ENCODE results near the gene CNGA1.
A peak's percentile ranks its signal among the peaks of the same experiment; 100 is the strongest.

Gene CNGA1

DNA sequence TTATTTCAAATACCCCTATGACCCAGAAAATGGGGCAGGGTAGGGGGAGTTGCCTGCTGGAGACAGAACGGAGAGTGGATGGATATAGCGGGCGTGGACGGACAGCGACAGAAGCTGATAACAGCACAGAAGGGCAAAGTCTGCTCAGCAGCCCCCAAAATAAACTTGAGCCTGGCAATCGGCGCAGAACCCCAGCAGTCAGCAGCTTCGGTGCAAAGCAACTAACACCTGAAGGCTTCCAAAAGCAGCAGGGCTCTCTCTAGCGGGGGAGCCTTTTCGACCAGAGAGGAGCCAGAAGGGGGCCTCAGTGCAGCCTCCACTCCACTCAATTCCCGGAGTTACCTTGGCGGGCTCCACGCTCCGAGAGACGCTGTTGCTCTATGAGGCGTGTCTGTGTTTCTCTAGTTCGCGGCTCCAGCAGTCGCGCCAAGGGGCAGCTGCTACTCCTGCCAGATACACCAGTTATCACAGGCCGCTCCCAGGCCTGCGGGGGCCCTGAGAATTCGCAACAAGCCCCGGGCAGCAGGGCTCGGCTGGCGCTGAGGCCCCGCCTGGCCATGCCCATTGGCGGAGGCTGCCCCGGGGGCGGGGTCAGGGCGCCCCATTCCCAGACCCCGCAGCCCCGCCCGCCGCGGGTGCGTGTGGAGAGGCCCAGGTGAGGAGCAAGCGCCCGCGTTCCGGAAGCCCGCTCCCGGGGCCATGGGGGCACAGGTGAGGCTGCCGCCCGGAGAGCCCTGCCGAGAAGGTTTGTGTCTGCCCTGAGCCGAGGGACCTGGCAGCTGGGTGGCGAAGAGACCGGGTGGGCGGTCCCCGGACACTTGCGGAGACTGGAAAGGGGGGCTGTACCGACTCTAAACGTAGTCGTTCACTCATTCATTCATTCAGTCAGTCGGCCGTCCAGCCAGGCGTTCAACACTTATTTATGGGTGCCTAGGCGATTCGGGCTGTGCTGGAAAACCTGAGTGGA, at the start of gene CNGA1, which contains the start of gene NIPAL1:
CNGA1 (minus strand) TSS at position 541 of the 967 bp plus-strand sequence. CDS start 63,992 bp downstream, outside the sequence.
NIPAL1 (plus strand) TSS at position 632 of the 967 bp plus-strand sequence; CDS start at position 700, 68 bp downstream.
- DNase-seq, result peak; percentile 75

DNA sequence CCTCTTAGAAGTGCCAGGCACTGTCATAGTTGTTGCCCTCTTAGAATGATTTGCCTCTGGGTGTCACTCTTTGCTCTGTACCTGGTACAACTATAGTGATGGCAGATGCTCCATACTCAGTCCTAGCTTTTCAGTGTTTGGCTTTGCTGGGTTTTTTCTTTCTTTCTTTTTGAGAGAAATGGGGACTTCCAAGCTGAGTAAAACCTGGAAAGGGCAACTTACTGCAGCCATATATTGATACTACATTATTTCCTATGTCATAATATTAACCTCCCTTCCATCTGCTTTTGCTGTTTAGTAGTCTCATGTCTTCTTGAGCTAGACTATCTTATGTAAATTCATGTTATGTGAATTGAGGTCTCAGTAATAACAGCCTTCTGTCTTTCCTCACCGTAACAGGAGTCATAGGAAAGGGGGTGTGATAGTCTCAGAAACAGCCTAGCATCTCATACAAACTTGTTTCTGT, 49.1 kb upstream of the CNGA1 start:
- no peak for DNase-seq

DNA sequence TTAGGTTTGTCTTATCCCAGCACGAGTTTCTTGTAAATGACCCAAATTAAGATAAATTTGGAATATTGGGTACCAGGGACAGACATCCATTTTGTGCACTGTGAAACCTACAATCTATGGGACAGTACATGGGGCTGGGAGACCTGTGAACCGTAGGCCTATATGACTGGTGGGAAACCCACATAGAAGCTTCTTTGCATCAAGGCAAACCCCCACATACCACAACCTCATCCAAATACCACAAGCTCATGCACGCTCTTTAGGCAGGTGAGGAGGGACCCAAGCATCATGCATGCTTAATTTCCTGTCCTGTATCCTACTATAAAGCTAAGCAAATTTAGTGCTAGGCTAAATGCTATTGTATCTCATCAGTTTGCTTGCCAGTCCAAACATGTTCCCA, 47.9 kb upstream of the CNGA1 start:
- no peak for DNase-seq

DNA sequence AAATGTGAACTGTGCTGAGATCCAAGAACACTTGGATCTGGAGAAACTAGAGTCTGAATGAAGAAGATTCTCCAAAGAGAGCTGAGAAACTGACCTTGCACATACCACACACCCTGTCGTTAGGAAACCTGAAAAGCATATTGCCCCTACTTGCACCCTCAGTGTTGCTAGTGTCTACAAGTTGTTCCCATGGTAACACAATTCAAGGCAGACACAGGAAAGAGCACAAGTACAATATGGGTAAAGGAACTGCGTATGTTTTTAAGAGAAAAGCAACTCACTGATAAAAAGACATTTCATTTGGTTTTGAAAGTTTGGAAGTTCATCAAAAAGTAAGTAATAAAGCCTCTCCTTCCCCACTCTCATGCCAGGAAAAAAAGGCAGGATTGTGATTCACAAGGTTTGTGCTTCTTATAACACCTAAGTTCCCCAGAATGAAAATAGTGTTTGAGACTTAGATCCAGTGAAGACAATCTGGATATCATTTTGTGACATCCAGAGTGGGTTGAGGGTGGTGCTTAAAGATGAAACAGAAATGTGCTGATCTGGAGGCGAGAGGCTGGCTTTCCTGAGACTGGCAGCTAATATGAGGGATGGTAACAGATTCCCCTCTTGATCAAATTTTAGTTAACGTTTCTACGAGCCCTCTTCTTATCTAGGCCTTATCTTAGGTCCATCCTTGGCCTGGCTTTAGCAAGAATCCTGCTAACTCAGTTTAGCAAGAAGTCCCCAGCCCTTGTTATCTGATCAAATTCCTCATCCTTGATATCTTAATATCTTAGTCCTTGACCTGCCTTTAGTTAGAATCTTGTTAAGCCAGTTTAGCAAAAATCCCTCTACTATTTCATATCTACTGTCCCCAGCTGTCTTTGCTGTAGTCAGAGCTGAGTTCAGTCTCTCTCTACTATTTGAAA, 42.4 kb upstream of the CNGA1 start:
- DNase-seq, result no peak

DNA sequence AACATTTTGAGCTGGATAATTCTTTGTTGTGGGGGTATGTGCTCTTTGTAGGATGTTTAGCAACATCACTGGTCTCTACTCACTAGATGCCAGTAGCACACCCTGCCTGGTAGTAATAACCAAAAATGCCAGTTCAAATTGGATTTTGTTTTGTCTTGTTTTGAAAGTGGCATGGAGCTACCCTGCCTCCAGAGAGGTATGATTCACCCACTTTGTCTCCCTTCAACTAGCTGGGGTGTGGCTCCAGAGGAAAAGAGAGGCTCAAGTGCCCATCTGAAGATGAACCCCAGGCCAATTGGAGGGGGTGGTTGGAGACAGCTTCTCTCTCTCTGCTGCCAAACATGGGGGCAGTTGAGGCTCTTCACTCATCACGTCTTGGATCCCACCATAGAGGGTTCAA, 34.6 kb upstream of the CNGA1 start:
- DNase-seq, result no peak

DNA sequence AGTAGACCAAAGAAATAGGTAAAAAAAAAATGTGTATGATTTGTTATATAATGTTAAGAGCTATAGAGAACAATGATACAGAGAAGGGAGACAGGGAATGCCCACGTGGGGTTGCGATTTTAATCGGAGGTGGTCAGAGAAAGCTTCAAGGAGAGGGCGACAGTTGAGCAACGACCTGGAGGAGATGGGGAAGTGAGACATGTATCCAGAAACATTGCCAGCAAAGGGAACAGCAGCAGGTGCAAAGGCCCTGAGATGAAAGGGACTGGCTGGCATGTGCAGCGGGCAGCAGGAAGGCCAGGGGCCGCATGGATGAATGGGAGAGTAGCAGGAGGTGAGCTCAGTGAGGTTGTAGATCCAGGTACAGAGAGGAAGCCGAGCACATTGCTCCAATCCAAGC, 33.0 kb upstream of the CNGA1 start:
- DNase-seq, result no peak

DNA sequence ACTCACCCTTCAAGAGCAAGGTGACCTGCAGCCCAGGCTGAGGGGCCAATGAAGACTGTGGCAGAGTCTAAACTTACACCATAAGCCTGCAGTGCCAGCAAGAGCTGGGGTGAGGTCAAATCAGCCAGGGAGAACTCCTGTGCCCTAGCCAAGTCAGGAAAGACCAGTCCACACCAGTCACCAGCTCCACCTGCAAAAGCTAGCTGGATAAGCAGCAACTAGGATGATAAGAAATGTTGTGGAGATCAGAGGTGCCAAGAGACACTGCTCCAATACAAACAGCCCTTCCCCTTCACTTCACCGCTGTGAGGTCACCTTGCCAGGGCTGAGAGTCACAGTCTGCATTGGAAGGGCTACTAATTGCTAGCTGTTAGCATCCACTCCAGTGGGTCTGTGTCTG, 31.4 kb upstream of the CNGA1 start:
- no peak for DNase-seq

DNA sequence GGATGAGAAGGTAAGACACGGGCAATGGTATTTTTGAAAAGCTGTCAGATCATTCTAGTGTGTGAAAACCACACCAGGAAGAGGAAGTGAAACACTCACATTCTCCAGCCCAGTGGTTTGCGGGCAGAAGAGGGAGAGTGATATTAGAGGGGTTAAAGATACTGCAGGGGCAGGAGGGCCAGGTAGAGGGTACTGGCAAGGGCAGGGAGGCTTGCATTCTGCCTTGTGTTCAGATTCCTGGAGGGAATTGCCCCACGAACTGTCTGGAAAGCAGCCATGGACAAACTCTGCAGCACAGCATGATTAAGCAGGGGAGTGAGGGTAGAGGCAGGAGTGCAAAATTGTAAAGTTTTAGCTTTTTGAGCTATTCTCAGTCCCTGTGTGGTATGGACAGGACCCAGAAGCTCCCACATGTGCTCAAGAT, 31.0 kb upstream of the CNGA1 start:
- DNase-seq, result peak; percentile 56

DNA sequence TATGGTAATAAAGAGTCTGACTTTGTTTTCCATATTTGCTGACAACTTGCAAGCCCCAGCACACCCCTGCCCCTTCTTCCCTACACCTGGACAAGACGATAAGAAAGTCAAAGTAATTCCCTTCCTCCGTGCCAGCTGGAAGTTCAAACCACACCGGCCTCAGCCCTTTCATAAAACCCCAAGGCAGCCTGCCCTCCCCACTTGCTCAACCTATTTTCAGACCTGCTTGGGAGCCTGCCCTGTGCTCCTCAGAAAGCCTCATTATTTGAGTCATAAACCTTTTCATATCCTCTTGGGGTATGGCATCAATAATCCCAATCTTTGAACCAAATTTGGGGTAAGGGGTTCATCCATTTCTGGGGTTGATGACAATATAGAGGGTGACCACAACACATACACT, 29.6 kb upstream of the CNGA1 start:
- no peak for DNase-seq

DNA sequence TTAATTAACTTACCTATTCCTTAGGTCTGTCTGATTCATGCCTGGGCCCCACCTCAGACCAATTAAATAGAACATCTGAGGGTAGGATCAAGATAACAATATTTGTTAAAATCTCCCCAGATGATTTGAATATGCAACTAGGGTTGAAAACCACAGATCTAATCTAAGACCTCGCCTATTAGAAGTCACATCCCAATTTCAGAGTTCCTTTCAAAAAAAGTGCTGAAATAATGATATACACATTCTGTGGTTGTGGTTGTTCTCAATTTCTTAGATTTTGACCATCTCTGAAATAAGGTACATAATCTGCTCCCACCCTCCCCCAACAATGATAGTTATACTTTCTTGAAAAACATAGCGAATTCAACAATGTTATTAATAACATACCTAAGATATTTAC, 27.8 kb upstream of the CNGA1 start:
- no peak for DNase-seq

DNA sequence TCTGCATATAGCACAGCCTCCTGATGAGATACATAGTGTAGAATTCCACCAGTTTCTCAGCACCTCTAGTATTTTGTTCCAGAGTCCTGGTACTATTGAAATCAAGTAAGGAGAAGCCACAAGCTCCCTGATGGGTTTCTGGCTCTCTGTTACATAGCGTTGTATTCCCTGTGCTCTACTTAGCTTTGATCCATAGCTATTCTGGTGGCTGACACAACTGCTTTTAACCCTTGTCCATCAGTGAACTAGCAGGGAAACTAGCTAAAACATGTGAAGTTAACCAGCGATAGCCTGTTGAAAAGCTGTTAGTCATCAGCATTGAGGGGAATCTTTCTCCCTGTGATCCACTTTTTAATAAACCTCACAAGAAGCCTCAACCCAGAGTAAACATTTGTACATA, 27.0 kb upstream of the CNGA1 start:
- DNase-seq, result no peak

DNA sequence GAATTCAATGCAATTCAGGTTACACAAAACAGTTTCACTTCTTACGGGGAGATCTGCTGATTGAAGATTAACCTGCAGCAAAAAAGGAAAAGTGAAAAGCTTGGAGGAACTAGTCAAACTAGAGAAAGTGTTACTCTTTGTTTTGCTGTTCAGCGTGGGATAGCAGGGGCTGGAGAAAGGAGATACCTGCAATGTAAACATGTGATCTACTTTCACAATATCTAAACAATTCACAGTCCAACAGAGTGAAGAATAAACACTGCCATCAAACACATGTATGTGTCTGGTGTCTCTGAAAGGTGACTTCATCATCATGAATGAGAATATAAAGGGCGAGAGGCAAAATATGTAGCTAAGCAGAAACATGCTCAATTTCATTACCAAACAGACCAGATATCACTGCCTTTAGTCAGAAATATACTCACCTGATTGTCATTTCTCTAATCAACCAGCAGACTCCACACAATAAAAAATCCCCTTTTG, 26.5 kb upstream of the CNGA1 start:
- no peak for DNase-seq

DNA sequence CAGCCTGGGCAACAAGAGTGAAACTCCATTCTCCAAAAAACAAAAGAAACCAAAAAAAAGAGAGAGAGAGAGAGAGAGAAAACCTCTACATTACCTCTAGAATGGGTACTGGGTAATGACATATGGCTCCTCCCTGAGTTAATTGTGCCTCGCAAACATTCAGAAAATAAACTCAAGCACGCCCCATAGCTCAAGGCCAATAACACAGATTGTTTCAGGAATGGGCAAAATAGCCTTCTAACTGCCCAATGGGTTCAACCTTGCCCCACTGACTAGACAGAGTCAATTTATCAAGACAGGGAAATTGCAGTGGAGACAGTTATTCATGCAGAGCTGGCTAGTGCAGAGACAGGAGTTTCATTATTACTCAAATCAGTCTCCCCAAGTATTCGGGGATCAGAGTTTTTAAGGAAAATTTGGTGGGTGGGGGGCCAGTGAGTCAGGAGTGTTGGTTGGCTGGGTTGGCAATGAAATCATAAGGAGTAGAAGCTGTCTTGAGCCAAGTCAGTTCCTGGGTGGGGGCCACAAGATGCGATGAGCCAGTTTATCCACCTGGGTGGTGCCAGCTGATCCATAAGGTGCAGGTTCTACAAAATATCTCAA, 25.2 kb upstream of the CNGA1 start:
- DNase-seq, result peak; percentile 29

DNA sequence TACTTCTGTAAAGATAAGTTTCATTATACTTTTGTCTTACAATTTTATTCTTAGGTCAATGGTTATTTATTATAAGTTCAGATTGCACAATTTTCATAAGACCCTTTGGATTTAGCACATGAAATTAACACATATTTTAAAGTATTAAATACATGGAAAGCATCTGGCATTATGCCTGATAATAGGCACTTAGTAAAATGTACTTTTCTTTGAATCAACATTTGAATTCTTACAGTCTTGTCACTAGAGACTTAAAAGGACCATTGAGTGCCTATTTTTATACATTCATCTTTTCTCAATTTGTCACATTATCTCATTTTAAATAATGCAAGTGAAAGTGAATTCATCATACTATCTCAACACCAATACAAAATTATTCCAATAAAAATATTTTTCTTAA, 23.1 kb upstream of the CNGA1 start:
- no peak for DNase-seq

DNA sequence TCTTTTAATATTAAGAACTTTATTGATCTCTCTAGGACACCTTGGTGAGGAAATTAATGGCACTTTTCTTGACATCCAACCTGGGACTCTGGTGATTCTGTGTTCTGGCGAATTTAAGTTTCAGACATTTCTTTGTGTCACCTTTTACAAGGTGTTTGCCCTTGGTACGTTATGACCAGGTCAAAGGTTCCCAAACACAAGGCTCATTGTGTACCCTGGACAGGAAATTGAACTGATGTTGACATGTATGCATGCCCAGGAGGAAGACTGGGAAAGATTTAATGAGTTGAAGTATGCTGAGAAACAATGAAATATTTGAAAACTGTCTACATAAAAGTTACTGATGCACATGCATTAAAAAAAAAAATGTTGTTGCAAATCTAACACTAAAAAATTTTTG, 22.2 kb upstream of the CNGA1 start:
- DNase-seq, result no peak

DNA sequence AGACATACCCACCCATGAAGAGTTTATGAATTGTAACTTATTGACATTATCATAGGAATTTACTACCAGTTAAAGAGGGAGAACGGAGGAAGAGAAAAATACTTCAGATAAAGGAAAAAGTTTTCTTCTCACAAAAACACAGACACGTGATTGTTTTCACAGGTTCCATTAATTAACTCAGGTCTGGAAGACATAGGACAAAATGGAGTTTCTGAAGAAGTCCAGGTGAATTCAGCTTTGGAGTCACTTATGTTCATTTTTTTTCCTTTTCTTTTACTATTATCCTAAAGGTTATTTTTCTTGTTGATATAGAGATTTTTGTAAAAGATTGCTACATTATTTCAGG, 20.6 kb upstream of the CNGA1 start:
- no peak for DNase-seq

DNA sequence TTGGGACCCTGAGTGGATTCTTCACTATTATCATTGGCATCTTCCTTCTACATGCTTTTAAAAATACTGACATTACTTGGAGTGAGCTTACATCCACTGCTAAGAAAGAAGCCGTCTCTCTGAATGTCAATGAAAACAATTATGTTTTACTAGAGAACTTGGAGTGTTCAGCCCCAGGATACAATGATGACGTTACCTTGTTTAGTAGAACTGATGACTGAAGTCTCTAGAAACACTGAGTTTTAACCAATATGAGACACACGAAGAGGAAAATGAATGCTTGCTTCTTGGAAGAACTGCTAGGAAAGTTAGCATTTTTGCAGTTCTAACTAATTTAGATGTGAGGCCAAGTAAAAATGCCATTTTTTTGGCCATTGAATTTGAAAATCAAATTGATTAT, 19.5 kb upstream of the CNGA1 start:
- no peak for DNase-seq

DNA sequence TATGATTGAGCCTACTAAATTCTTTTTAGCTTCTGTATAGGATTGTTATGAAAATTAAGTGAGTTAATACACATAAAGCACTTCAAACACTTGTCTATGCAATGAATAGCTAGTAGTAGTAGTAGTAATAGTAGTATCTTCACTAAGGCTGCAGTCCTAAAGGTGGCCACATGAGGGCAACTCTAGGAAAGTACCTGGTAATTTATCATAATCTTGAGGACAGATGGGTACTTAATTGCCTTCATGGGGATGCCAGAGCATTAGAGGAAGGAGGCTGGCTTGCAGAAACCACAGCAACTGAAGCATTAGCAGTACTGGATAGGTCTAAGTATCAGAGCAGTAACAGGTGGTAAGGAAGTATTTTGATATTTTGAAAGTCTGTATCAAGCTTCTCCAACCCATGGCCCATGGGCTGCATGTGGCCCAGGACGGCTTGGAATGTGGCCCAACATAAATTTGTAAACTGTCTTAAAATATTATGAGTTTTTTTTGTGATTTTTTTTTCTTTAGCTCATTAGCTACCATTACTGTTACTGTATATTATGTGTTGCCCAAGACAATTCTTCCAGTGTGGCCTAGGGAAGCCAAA, 17.4 kb upstream of the CNGA1 start:
- peak; percentile 64 for DNase-seq

DNA sequence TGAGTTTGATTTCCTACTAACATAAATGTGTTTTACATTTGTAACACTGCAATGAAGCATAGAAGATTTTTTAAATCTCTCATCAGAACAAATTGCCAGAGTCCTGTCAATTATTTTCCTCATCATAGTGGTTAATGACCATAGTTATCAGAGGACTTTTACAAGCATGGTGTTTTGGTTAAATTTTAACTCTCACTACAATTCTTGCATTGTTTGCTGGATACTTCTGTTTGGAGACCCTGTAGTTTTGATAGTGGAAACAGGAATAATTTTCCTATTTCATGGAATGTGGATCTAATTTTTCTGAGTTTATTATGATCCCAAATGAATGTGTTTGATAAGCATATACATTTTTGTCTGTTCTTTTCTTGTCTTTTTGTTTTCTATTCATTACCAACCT, 16.9 kb upstream of the CNGA1 start:
- DNase-seq, result no peak

DNA sequence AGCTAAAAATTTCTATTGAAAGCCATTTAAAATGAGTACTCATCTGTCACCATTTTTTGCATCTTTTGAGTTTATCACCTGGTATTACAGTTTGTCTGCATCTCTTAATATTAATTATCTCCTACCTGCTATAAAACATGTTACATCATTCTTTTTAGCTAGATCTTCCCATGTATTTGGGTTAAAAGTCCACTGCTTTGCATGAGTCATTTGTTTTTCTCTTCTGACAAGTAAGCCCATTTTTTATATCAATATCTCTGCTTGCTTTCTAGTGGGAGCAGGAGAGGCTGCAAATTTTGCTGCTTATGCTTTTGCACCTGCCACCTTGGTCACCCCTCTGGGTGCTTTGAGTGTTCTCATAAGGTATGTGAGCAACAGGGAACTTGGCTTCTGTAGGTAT, 16.2 kb upstream of the CNGA1 start:
- DNase-seq, result no peak

DNA sequence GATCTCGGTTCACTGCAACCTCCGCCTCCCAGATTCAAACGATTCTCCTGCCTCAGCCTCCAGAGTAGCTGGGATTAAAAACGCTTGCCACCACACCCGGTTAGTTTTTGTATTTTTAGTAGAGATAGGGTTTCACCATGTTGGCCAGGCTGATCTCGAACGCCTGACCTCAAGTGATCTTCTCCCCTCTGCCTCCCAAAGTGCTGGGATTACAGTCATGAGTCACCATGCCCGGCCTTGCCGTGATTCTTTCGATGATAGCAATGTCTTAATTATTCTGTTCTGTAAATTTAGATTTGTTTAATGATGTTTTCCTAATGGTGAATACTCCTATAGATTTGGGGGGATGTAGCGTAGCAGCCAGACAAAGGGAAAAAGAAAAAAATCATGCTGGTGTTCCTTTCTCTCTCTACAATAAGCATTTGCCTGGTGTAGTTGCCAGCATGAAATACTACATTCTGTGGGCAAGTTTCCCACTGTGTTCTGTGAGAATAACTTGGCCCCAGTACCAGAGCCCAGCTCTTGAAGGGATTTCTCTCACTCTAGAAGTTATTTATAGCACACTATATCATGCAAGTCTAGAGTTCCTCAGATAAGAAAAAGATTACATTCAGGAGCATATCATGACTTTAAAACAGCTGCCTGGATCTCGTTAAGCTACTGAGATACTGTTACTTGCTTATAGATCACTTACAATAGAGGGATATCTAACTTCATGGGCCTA, 15.5 kb upstream of the CNGA1 start:
- DNase-seq, result no peak

DNA sequence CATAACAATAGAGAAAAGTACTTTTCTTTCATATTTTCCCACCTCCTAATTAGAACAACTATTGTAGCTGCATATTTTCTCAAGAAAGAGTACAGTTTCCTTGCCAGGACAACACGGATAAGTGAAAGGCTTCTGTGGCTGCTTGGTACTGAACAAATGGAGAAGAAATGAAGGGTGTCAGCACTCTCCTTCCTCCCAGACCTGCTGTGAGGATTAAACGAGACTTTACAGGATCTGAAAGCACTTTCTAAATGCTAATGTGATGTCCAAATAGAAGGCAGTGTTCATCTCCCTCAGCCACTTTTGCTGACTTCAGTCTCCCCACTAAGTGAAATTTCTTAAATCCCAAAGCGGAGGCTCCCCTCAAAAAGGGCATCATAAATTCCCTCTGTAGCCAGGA, 14.0 kb upstream of the CNGA1 start:
- no peak for DNase-seq

Measured in stimulated activated CD4-positive, alpha-beta T cell treated with anti-CD3 and anti-CD28 coated beads, Interleukin-12 subunit alpha, Interleukin-12 subunit beta, amount 100 ng/mL, for 4 hours (primary cell).